ENCODE results near the gene CENPP.

DNA sequence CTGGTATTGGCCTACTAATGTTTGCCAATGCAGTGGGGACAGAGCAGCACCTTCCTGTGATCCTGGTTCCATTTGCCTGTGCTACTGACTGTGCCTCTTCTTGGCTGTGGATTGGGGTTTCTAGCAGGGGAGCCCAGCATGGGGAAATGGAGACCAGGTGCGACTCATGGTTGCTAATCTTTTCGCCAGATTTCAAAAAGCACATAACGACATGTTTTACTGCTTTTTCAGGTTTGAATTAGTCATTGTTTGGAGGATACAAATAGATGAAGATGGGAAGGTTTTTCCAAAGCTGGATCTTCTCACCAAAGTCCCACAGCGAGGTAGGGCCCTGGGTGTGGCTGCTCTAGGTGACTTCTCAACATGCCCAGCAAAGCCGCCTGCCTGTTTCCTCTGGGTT, 286.5 kb downstream of the CENPP start:
- TF ChIP-seq, protein P1, sequence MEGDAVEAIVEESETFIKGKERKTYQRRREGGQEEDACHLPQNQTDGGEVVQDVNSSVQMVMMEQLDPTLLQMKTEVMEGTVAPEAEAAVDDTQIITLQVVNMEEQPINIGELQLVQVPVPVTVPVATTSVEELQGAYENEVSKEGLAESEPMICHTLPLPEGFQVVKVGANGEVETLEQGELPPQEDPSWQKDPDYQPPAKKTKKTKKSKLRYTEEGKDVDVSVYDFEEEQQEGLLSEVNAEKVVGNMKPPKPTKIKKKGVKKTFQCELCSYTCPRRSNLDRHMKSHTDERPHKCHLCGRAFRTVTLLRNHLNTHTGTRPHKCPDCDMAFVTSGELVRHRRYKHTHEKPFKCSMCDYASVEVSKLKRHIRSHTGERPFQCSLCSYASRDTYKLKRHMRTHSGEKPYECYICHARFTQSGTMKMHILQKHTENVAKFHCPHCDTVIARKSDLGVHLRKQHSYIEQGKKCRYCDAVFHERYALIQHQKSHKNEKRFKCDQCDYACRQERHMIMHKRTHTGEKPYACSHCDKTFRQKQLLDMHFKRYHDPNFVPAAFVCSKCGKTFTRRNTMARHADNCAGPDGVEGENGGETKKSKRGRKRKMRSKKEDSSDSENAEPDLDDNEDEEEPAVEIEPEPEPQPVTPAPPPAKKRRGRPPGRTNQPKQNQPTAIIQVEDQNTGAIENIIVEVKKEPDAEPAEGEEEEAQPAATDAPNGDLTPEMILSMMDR (conservative IDR thresholded peaks at IDR 0.05; ENCODE audit: low read depth, low read length) = no peak
- TF ChIP-seq EZH2 (IDR thresholded peaks at IDR 0.05; ENCODE audit: borderline replicate concordance, low read depth, low read length, poor library complexity, severe bottlenecking) = no peak

Measured in A673 (cell line).